IMR-90 (cell line): ENCODE results near the gene AMBRA1. TPM values are rescaled to one million over a fixed set of nuclear protein-coding genes. Genes with fewer than 3 reads are reported as not detected.
"Not testable (repeated sequence)": the region's sequence is repeated elsewhere in the genome, so short reads cannot be mapped to it uniquely, and the experiment has no call there.

ENCODE experiments used
- ATAC-seq: fragments of 200-7000 bp; cut with Tn5 transposase; 2 replicates; pipeline ENCODE4 v1.9.1; 2020; ENCODE audit warnings: low read depth, mild to moderate bottlenecking, moderate library complexity
- BruUV-seq: library from RNA; stranded (reverse); fragments of 400-500 nt; replicated peaks from 2 replicates; lab custom pipeline; 2021; lab: Mats Ljungman, UMichigan
- CTCF ChIA-PET: fragments of 300-600 bp; formaldehyde crosslinking; extraction: SDS; loops from one replicate; lab custom pipeline; 2021; ENCODE audit warnings: antibody characterized with exemption; lab: Yijun Ruan, JAX
- POLR2A ChIA-PET: fragments of 300-600 bp; sonication (Branson Sonifier 250); formaldehyde crosslinking; loops from one replicate; lab custom pipeline; 2022; ENCODE audit warnings: antibody characterized with exemption; ENCODE audit not compliant: unreplicated experiment; lab: Charles Lee
- DNase-seq: peaks from one replicate; pipeline ENCODE4 v3.0.0; 2013
- H2AFZ ChIP-seq: replicated peaks from 2 replicates; pipeline ENCODE3; 2013; ENCODE audit warnings: low read length, mild to moderate bottlenecking; ENCODE audit not compliant: poor library complexity
- H2AK5ac ChIP-seq: 2 replicates; pipeline ENCODE4 v1.6.1; 2013; ENCODE audit warnings: low read depth, low read length, inconsistent platforms
- H2AK9ac ChIP-seq: replicated peaks from 2 replicates; pipeline ENCODE3; 2013; ENCODE audit warnings: mild to moderate bottlenecking, low read depth, low read length, moderate library complexity; ENCODE audit not compliant: poor library complexity
- H2BK120ac ChIP-seq: 2 replicates; pipeline ENCODE4 v1.6.1; 2013; ENCODE audit warnings: low read depth, low read length, inconsistent platforms
- H2BK15ac ChIP-seq: 3 replicates; pipeline ENCODE4 v1.6.1; 2013; ENCODE audit warnings: low read depth, low read length, inconsistent platforms
- H2BK20ac ChIP-seq: 2 replicates; pipeline ENCODE4 v1.6.1; 2013; ENCODE audit warnings: low read depth, mild to moderate bottlenecking, inconsistent platforms, low read length, moderate library complexity
- H2BK5ac ChIP-seq: 2 replicates; pipeline ENCODE4 v1.6.1; 2013; ENCODE audit warnings: mild to moderate bottlenecking, low read depth, low read length, inconsistent platforms; ENCODE audit not compliant: poor library complexity, severe bottlenecking
- H3K14ac ChIP-seq: replicated peaks from 2 replicates; pipeline ENCODE4 v1.6.1; 2013; ENCODE audit warnings: low read depth, low read length, inconsistent platforms
- H3K18ac ChIP-seq: 2 replicates; pipeline ENCODE4 v1.6.1; 2013; ENCODE audit warnings: low read depth, low read length, control low read depth
- H3K23ac ChIP-seq: 2 replicates; pipeline ENCODE4 v1.6.1; 2013; ENCODE audit warnings: low read depth, low read length, inconsistent platforms
- H3K27ac ChIP-seq: 2 replicates; pipeline ENCODE4 v1.5.1; 2013; ENCODE audit warnings: mild to moderate bottlenecking, control low read depth, low read length; ENCODE audit not compliant: insufficient read depth
- H3K27me3 ChIP-seq: 2 replicates; pipeline ENCODE4 v1.6.1; 2013; ENCODE audit warnings: low read length; ENCODE audit not compliant: control insufficient read depth, insufficient read depth
- H3K36me3 ChIP-seq: 2 replicates; pipeline ENCODE4 v1.6.1; 2013; ENCODE audit warnings: low read length, mixed read lengths; ENCODE audit not compliant: control insufficient read depth, insufficient read depth
- H3K4ac ChIP-seq: 2 replicates; pipeline ENCODE4 v1.6.1; 2013; ENCODE audit warnings: low read depth, low read length, inconsistent platforms
- H3K4me1 ChIP-seq: 2 replicates; pipeline ENCODE4 v1.6.1; 2013; ENCODE audit warnings: low read length, mixed read lengths; ENCODE audit not compliant: control insufficient read depth, insufficient read depth
- H3K4me2 ChIP-seq: 2 replicates; pipeline ENCODE4 v1.6.1; 2013; ENCODE audit warnings: low read depth, mild to moderate bottlenecking, control low read depth, low read length, moderate library complexity
- H3K4me3 ChIP-seq: 2 replicates; pipeline ENCODE4 v1.5.1; 2013; ENCODE audit warnings: low read depth, mild to moderate bottlenecking, control low read depth, low read length, moderate library complexity; ENCODE audit not compliant: insufficient read depth
- H3K56ac ChIP-seq: 2 replicates; pipeline ENCODE4 v1.6.1; 2013; ENCODE audit warnings: low read length, inconsistent platforms; ENCODE audit not compliant: insufficient read depth; ENCODE audit errors: extremely low read depth
- H3K79me1 ChIP-seq, 2 experiments: 2 replicates each; pipeline ENCODE4 v1.6.1; 2013; ENCODE audit warnings: low read length in 2 of 2, inconsistent platforms in 1 of 2, low read depth in 1 of 2
- H3K9ac ChIP-seq: 2 replicates; pipeline ENCODE4 v1.6.1; 2013; ENCODE audit warnings: low read depth, low read length, control low read depth
- H3K9me1 ChIP-seq: 2 replicates; pipeline ENCODE4 v1.6.1; 2013; ENCODE audit warnings: low read length, inconsistent platforms; ENCODE audit not compliant: insufficient read depth
- H3K9me3 ChIP-seq: 2 replicates; pipeline ENCODE4 v1.6.1; 2013; ENCODE audit warnings: low read length; ENCODE audit not compliant: control insufficient read depth, insufficient read depth
- H4K20me1 ChIP-seq: 2 replicates; pipeline ENCODE4 v1.6.1; 2013; ENCODE audit warnings: low read length, inconsistent platforms; ENCODE audit not compliant: insufficient read depth
- H4K5ac ChIP-seq: 2 replicates; pipeline ENCODE4 v1.6.1; 2013; ENCODE audit warnings: mild to moderate bottlenecking, low read depth, low read length, control low read depth
- H4K8ac ChIP-seq, 2 experiments: 2 replicates each; pipeline ENCODE4 v1.6.1; 2013; ENCODE audit warnings: low read depth in 2 of 2, low read length in 2 of 2, control low read depth in 1 of 2, inconsistent platforms in 1 of 2
- H4K91ac ChIP-seq: 2 replicates; pipeline ENCODE4 v1.6.1; 2013; ENCODE audit warnings: low read depth, low read length, inconsistent platforms; ENCODE audit not compliant: insufficient read depth
- CEBPB ChIP-seq: IDR thresholded peaks from 2 replicates; pipeline ENCODE4 v1.6.1; 2012; ENCODE audit warnings: low read depth, low read length, improper control_type of control experiment
- RAD21 ChIP-seq: IDR thresholded peaks from 2 replicates; pipeline ENCODE4 v1.6.1; 2012; ENCODE audit warnings: low read length, improper control_type of control experiment
- SMC3 ChIP-seq: fragments of 150-350 bp; IDR thresholded peaks from 2 replicates; pipeline ENCODE4 v1.6.1; 2016; ENCODE audit warnings: low read depth, mild to moderate bottlenecking, antibody characterized with exemption, low read length, moderate library complexity
- WGBS, 2 experiments: methylation state at CpG; one replicate each; pipeline versions ENCODE4 v1.1.5 to v1.1.7; 2013; ENCODE audit warnings: missing lambda C conversion rate in 2 of 2; ENCODE audit not compliant: insufficient read length in 1 of 2; ENCODE audit errors: extremely low coverage in 2 of 2; 5-methylcytosine and 5-hydroxymethylcytosine counted together
- dilution Hi-C: fragments of 300-500 bp; cut with HindIII; formaldehyde crosslinking; loops from one replicate; pipeline ENCODE4 v1.14.3; 2018; ENCODE audit warnings: low sequenced_read_pairs; ENCODE audit not compliant: unreplicated experiment
- in situ Hi-C: fragments of 300-500 bp; cut with MboI; formaldehyde crosslinking; loops from 3 replicates; pipeline ENCODE4 v1.14.3; 2019; ENCODE audit warnings: low sequenced_read_pairs, inconsistent platforms, mixed read lengths
- intact Hi-C: fragments of 100-400 bp; cut with micrococcal nuclease; formaldehyde crosslinking; loops from 2 replicates; pipeline ENCODE4 v1.10.0; 2022
- polyA plus RNA-seq, 3 experiments: library from polyadenylated mRNA; depleted of rRNA; stranded (reverse); fragments of >200 nt; gene quantifications; 2 replicates each; pipeline ENCODE4 v1.2.3, GENCODE V29; 2012; ENCODE audit warnings: low replicate concordance in 1 of 3
- total RNA-seq: library from RNA; depleted of rRNA; stranded (reverse); fragments of >200 nt; gene quantifications from 2 replicates; pipeline ENCODE4 v1.2.3, GENCODE V29; 2012

The AMBRA1 gene
- total and polyA plus RNA-seq, 2 of the 4 experiments (the other 2 are of a cell fraction): 9.4 to 18.3 TPM

DNA sequence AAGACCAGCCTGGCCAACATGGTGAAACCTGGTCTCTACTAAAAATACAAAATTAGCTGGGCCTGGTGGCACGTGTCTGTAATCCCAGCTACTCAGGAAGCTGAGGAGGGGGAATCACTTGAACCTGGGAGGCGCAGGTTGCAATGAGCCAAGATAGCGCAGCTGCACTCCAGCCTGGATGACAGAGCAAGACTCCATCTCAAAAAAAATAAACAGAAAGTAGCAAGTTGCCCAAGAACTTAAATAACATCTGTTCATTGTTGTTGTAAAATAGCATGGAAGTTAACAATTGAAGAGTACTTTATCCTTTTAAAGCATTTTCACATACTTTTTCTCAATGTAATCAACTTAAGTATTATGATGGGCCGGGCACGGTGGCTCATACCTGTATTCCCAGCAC lies 5.7 kb downstream of the AMBRA1 start:
- H3K4me1 ChIP-seq: peaks cover 4% of the 10 kb centered on the region; the same call in 1 of the 2 replicates
- WGBS, 2 experiments: no CpG with 5 or more reads among the region's 5 CpGs
- no peak overlapping the region for H2AFZ ChIP-seq
- H2BK15ac ChIP-seq: no peak overlapping the region
- ChIA-PET CTCF (no interaction called here), POLR2A (no interaction called here)
- H3K9me3 ChIP-seq: no peaks in the 10 kb centered on the region
- no peak overlapping the region for H3K4me2 ChIP-seq
- no TSS peak for BruUV-seq
- H3K4me3 ChIP-seq: no peak overlapping the region
- no peaks in the 10 kb centered on the region for H3K9me1 ChIP-seq
- peaks cover 48% of the 10 kb centered on the region for H4K20me1 ChIP-seq
- H2BK5ac ChIP-seq: no peak overlapping the region
- no peak overlapping the region for H3K23ac ChIP-seq
- H2BK20ac ChIP-seq: no peak overlapping the region
- no peak overlapping the region for H3K9ac ChIP-seq
- in situ Hi-C loops (no loop called here), dilution Hi-C loops (no loop called here), intact Hi-C loops (no loop called here)
- H3K18ac ChIP-seq: no peak overlapping the region
- H2AK5ac ChIP-seq: no peak overlapping the region
- no peak overlapping the region for H3K56ac ChIP-seq
- H3K79me1 ChIP-seq: peaks cover 4 to 57% of the 10 kb centered on the region in 2 experiments
- ATAC-seq: peak; percentile 17; the same call in 1 of the 2 replicates
- no peak overlapping the region for H2BK120ac ChIP-seq
- H4K8ac ChIP-seq: no peak overlapping the region
- no peak overlapping the region for H4K91ac ChIP-seq
- H3K36me3 ChIP-seq: no peaks in the 10 kb centered on the region
- H4K5ac ChIP-seq: no peak overlapping the region
- DNase-seq: peak; percentile 78
- no peak overlapping the region for H2AK9ac ChIP-seq
- H3K27me3 ChIP-seq: no peaks in the 10 kb centered on the region
- H3K14ac ChIP-seq: no peak overlapping the region
- no peak overlapping the region for H3K4ac ChIP-seq
- no peak overlapping the region for H3K27ac ChIP-seq
- peak; percentile 53; the same call in 1 of the 2 replicates for TF ChIP-seq CEBPB
- no peak for TF ChIP-seq SMC3
- TF ChIP-seq RAD21: no peak

- H4K91ac ChIP-seq, POLR2A ChIA-PET, H3K9me3 ChIP-seq, H3K23ac ChIP-seq, H2BK20ac ChIP-seq, H3K14ac ChIP-seq, CTCF ChIA-PET, H3K4me2 ChIP-seq, DNase-seq, H4K5ac ChIP-seq, H3K56ac ChIP-seq, H3K18ac ChIP-seq, H3K36me3 ChIP-seq, H2BK15ac ChIP-seq, H2BK5ac ChIP-seq, intact Hi-C loops, in situ Hi-C loops, H3K9ac ChIP-seq, H3K9me1 ChIP-seq, H4K8ac ChIP-seq, dilution Hi-C loops, H3K4ac ChIP-seq, H2BK120ac ChIP-seq, H3K27ac ChIP-seq, BruUV-seq, H2AK5ac ChIP-seq, H3K4me3 ChIP-seq, H2AK9ac ChIP-seq, H3K27me3 ChIP-seq, ATAC-seq, H3K4me1 ChIP-seq, H2AFZ ChIP-seq: not testable (repeated sequence)
- peaks cover 55% of the 10 kb centered on the region for H4K20me1 ChIP-seq
- whole genome bisulfite sequencing, 2 experiments: no CpG with 5 or more reads among the region's 1 CpG
- H3K79me1 ChIP-seq: peaks cover 23 to 56% of the 10 kb centered on the region in 2 experiments
Measured at GRCh38 chr11:46583513-46583912, 10.3 kb downstream of the AMBRA1 start.
